LNCAP (cell line): Measurements from ENCODE around the gene ZNF575.
A peak's percentile ranks its signal among the peaks of the same experiment; 100 is the strongest.

Experiments used
- CTCF ChIP-seq: fragments of 450-650 bp; IDR thresholded peaks from 2 replicates; pipeline ENCODE4 v1.5.1; 2017; ENCODE audit warnings: mild to moderate bottlenecking

The ZNF575 gene

DNA sequence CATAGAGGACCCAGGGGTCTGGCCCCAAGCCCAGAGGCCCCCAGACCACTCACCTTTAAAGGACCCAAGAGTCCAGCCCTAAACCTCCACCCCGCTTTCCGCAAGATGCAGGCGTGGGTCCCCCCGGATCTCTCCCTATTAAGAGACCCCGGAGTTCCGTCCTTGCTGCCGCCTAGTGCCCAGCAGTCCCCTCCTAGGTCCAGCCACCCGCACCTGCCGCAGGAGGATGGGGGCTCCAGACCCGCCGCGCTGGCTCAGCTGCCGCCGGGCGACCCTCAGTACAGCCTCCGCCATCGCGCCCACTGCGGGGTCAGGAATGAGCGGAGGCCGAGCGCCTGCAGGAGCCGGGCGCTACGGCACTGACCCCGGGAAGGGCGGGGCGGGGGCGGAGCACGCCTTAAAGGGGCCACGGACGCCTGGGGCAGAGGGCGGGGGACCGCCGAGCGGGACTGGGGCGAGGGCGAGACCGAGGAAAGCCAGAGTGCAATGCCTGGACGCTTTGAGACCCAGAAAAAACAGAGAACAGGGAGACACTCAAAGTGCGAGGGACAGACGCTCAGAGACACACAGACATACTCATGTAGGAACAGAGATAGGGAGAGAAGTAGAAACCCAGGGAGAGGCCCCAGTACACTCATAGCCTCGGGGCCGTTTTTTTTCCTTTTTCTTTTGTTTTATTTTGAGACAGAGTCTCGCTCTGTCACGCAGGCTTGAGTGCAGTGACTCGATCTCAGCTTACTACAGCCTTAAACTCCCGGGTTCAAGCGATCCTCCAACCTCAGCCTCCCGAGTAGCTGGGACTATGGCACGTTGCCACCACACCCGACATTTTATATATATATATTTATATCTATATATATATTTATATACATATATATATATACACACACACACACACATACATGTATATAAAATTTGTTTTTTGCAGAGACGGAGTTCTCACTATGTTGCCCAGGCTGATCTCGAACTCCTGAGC lies 5.8 kb upstream of the ZNF575 start, which contains the start of gene ETHE1:
Gene ETHE1, minus strand, starts transcription at position 318 of the 976 bp plus-strand sequence. Its CDS starts 24 bp downstream, at position 294.
- TF ChIP-seq CTCF = no peak

- no peak for TF ChIP-seq CTCF
Measured at GRCh38 chr19:43527860-43528622, 4.9 kb upstream of the ZNF575 start.

GRCh38 chr19:43532571-43532961 lies 422 bp upstream of the ZNF575 start:
- no peak for TF ChIP-seq CTCF

GRCh38 chr19:43533546-43534304 lies 737 bp downstream of the ZNF575 start:
- TF ChIP-seq CTCF = no peak

- TF ChIP-seq CTCF = no peak
Measured at GRCh38 chr19:43534305-43534815, 1.4 kb downstream of the ZNF575 start.

GRCh38 chr19:43534816-43535761 lies 2.1 kb downstream of the ZNF575 start:
- TF ChIP-seq CTCF = 0 out of 2 replicates have a peak, but pooled peaks have one; percentile 13
